ENCODE measurements around the gene FRMD3.

FRMD3 gene

DNA sequence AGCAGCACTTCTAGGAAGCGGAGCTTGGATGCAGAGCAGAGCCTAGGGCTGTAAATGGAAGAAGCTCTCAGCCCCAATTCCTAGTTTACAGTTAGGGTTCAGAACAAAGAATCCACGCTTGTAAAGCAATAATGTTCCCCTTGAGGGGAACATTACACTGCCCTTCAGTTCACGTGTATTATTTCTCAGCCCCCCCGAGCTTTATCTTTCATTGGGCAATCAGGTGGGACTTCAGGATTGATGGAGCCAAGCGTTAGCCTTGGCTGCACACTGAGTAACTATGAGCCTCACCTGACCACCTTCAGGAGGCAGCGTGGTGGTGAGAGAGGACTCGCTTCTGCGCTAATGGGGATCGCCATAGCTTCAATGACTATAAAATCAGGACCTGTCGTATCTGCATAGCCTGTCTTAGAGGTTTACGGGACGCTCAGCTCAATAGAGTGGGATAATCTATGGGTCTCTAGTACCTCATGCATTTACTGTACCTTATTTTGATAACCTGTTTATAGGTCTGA, 318.2 kb downstream of the FRMD3 start:
- Histone ChIP-seq H3K27me3 (replicated peaks; ENCODE audit: control insufficient read depth, insufficient read depth, low read length) (no peaks in the 10 kb centered on the region; the same call in 1 of the 2 replicates), H3K4me3 (replicated peaks; ENCODE audit: low read depth, low read length) (no peak overlapping the region), H3K36me3 (ENCODE audit: control insufficient read depth, insufficient read depth, low read length) (no peaks in the 10 kb centered on the region)
- DNase-seq (ENCODE audit: extremely low read depth, insufficient read length) = no peak
- TF ChIP-seq, protein P1, sequence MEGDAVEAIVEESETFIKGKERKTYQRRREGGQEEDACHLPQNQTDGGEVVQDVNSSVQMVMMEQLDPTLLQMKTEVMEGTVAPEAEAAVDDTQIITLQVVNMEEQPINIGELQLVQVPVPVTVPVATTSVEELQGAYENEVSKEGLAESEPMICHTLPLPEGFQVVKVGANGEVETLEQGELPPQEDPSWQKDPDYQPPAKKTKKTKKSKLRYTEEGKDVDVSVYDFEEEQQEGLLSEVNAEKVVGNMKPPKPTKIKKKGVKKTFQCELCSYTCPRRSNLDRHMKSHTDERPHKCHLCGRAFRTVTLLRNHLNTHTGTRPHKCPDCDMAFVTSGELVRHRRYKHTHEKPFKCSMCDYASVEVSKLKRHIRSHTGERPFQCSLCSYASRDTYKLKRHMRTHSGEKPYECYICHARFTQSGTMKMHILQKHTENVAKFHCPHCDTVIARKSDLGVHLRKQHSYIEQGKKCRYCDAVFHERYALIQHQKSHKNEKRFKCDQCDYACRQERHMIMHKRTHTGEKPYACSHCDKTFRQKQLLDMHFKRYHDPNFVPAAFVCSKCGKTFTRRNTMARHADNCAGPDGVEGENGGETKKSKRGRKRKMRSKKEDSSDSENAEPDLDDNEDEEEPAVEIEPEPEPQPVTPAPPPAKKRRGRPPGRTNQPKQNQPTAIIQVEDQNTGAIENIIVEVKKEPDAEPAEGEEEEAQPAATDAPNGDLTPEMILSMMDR (IDR thresholded peaks at IDR 0.05; ENCODE audit: insufficient read depth, low read length, poor library complexity, severe bottlenecking) = no peak

DNA sequence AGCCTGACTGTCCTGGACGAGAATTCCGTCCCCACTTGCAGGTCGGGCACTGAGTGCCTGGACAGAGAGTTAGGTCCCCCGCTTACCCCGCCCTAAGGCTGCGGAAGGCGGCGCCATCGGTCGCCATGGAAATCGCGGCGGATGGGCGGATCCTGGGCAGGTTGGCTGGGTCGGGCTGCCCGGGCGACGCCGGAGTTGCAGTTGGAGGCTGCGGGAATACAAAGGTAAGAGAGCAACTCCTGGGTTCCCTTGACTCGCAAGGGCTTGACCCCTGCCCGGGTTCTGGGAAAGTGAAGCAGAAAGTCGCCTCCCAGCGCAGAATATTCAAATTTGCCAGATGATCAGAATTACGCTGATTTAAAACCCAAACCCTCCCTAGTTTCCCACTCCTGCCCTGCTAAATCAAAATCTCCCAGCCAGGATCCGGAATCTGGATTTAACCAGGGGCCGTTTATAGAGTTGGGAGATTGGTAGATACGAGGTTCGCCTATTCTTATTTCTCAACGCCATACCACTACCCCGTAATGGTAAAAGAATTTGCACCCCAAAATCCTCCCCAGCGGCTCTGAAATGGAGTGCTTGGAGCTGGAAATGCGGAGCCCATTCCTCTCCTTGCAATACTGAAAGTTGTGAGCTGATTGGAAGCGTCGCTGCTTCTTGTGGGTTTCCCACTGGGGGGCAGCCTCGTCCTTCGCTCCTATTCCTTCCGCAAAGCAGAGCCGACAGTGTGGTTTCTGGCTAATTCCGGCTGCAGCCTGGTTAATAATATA, 318.9 kb downstream of the FRMD3 start:
- peak; percentile 7 for DNase-seq (ENCODE audit: extremely low read depth, insufficient read length)
- TF ChIP-seq, protein P1 (IDR thresholded peaks at IDR 0.05; ENCODE audit: insufficient read depth, low read length, poor library complexity, severe bottlenecking) = peak; percentile 44
- Histone ChIP-seq H3K36me3 (ENCODE audit: control insufficient read depth, insufficient read depth, low read length) (no peaks in the 10 kb centered on the region), H3K4me3 (replicated peaks; ENCODE audit: low read depth, low read length) (peak overlapping the region; percentile 22), H3K27me3 (replicated peaks; ENCODE audit: control insufficient read depth, insufficient read depth, low read length) (no peaks in the 10 kb centered on the region; the same call in 1 of the 2 replicates)

DNA sequence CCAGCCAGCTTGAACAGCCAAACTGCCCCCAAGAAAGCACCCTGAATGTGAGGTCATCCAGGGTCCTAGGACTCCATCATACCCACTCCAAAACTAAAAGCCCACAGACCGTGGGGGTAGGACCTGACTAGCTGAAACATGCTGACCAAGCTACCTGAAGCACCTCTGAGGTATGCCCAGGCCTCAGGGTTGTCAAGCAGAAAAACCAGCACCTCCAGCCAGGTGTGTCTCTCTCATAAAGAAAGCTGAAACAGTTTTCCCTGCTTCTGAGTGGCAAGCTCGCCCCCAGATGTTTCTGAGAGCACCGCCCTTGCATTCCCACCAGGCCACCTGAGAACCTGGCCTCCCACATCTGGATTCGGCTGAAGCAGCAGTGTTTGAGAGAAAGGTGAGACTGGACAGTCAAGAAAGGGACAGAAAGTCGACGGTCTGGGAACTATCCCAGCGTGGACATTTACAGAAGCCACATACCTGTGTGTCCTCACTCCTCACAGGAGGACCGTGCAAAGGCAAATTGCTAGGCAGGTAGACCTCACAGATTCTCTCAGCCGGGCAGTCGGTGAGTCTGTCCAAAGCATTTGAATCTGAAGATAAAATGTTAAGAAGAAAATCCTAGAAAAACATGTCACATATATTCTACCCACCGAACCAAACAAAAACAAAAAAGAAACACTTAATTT, 319.6 kb downstream of the FRMD3 start:
- Histone ChIP-seq H3K4me3 (replicated peaks; ENCODE audit: low read depth, low read length) (no peak overlapping the region), H3K36me3 (ENCODE audit: control insufficient read depth, insufficient read depth, low read length) (no peaks in the 10 kb centered on the region), H3K27me3 (replicated peaks; ENCODE audit: control insufficient read depth, insufficient read depth, low read length) (no peaks in the 10 kb centered on the region; the same call in 1 of the 2 replicates)
- TF ChIP-seq, protein P1 (IDR thresholded peaks at IDR 0.05; ENCODE audit: insufficient read depth, low read length, poor library complexity, severe bottlenecking) = no peak
- no peak for DNase-seq (ENCODE audit: extremely low read depth, insufficient read length)

DNA sequence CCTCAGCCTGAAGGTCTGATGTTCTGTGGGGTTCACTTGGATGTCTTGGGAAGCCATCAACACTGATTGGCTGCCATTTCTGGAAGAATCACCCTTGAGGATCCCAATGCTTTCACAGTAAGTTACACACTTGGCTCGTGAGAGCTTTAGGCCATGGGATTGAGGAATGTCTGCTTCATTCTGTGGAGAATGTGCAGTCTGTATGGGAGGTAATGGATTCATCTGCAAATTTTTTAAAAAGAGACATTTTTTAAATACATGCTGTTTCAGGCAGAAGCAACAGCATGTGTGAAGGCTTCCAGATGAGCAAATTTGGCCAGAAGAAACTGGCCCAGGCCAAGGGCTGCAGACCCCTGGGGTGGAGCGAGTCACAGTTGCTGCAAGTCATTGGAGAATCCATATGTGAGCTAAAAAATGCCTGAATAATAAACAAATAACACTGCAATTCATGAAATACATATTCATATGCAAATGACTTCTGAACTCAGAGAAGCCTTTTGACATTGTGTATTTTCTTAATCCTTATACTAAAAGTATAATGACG, 328.9 kb downstream of the FRMD3 start:
- Histone ChIP-seq H3K36me3 (ENCODE audit: control insufficient read depth, insufficient read depth, low read length) (no peaks in the 10 kb centered on the region), H3K27me3 (replicated peaks; ENCODE audit: control insufficient read depth, insufficient read depth, low read length) (no peaks in the 10 kb centered on the region), H3K4me3 (replicated peaks; ENCODE audit: low read depth, low read length) (no peak overlapping the region)
- TF ChIP-seq, protein P1 (IDR thresholded peaks at IDR 0.05; ENCODE audit: insufficient read depth, low read length, poor library complexity, severe bottlenecking) = no peak
- DNase-seq (ENCODE audit: extremely low read depth, insufficient read length) = no peak

DNA sequence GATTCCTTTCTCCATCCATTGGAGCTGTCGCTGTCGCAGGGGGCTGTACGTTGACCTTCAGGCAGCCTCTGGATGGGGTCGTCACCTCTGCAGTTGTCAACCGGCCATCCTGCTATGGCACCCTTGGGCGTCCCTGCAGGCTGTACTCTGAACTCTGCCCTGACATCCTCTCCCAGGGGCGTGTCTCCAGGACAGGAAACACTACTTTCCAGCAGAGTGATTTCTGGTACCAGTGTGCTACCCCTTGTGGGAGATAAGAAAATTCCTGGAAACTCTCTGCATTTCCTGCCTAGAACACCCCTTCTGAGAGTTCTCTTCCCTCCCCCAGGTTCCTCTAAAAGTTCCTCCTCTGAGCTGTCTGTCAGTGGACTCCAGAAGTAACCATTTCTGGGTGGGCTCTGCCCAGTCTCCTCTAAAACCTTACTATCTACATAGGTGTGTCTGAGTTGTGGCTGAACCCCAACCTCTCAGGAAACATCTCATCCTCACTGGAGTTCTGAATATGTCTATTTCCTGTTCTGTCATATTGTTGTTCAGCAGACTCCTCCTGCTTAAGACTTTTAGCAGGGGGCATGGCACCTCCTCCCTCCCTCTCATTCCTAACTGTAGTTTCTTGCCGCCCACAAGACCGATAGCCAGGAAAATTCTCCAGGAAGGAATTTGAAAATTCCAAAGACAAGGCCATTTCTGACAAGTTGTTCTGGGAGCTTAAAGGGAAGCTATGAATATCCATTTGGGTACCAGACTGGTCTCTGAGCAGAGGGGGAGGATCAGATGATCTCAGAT, 329.9 kb downstream of the FRMD3 start:
- TF ChIP-seq, protein P1 (IDR thresholded peaks at IDR 0.05; ENCODE audit: insufficient read depth, low read length, poor library complexity, severe bottlenecking) = no peak
- H3K36me3 ChIP-seq (ENCODE audit: control insufficient read depth, insufficient read depth, low read length) = no peaks in the 10 kb centered on the region

More for the DNA sequence above, 329.9 kb downstream of the FRMD3 start:
- DNase-seq (ENCODE audit: extremely low read depth, insufficient read length) = no peak
- Histone ChIP-seq H3K27me3 (replicated peaks; ENCODE audit: control insufficient read depth, insufficient read depth, low read length) (no peaks in the 10 kb centered on the region), H3K4me3 (replicated peaks; ENCODE audit: low read depth, low read length) (no peak overlapping the region)

All from GM06990 (cell line).